ENCODE results near the gene GPR171. TPM values are rescaled to one million over a fixed set of nuclear protein-coding genes. Genes with fewer than 3 reads are reported as not detected.

Gene GPR171
- total RNA-seq, 2 experiments from 2014 or later = 84.9 to 111 TPM

GRCh38 chr3:151227266-151227806, 24.3 kb upstream of the GPR171 start:
- Mint-ChIP-seq H3K36me3 (ENCODE audit: low read depth) (peaks cover 2% of the 10 kb centered on the region), H3K27me3 (no peaks in the 10 kb centered on the region), H3K4me1 (peaks cover 58% of the 10 kb centered on the region), H3K4me3 (no peak overlapping the region), H3K9me3 (ENCODE audit: low read depth) (peaks cover 3% of the 10 kb centered on the region), H3K27ac (peak overlapping the region; percentile 59)
- POLR2A ChIA-PET = no interaction called here
- CTCF ChIA-PET = interaction anchor here (0.6 to 8.2 kb wide), 28 partner anchors 8 to 632 kb away, joined by 3 to 124 read pairs (median 6); partner anchors contain the start of genes GPR171 and P2RY14
- DNase-seq = peak; percentile 21
- peak; percentile 23 for ATAC-seq
- intact Hi-C loops (cut with DNase I, micrococcal nuclease) = loop anchor here (1.0 to 5.0 kb wide), 10 partner anchors 24 to 691 kb away; partner anchors contain the start of genes GPR171 (in 2 of the 2), GPR87 (in 1 of the 2), P2RY13 (in 1 of the 2) and P2RY14 (in 1 of the 2)

- no peak for ATAC-seq
These were observed 23.8 kb upstream of the GPR171 start for GRCh38 chr3:151226825-151227224.

GRCh38 chr3:151226088-151226563, 23.1 kb upstream of the GPR171 start:
- ChIA-PET POLR2A (interaction anchor here (0.7 to 1.0 kb wide), 3 partner anchors 21 to 25 kb away, joined by 3 to 9 read pairs (median 4); partner anchors contain the start of gene GPR171), CTCF (interaction anchor here (0.5 to 8.2 kb wide), 21 partner anchors 9 to 223 kb away, joined by 3 to 124 read pairs (median 4); partner anchors contain the start of genes GPR171 and P2RY14)

More at GRCh38 chr3:151226825-151227224, 23.8 kb upstream of the GPR171 start:
- Mint-ChIP-seq H3K4me3 (no peak overlapping the region), H3K27ac (no peak overlapping the region), H3K4me1 (peaks cover 58% of the 10 kb centered on the region), H3K9me3 (ENCODE audit: low read depth) (peaks cover 8% of the 10 kb centered on the region), H3K27me3 (no peaks in the 10 kb centered on the region), H3K36me3 (ENCODE audit: low read depth) (peaks cover 7% of the 10 kb centered on the region)
- intact Hi-C loops (cut with DNase I, micrococcal nuclease) = loop anchor here (1.0 to 5.0 kb wide), 10 partner anchors 24 to 691 kb away; partner anchors contain the start of genes GPR171 (in 2 of the 2), GPR87 (in 1 of the 2), P2RY13 (in 1 of the 2) and P2RY14 (in 1 of the 2)
- CTCF ChIA-PET = interaction anchor here (0.6 to 8.2 kb wide), 23 partner anchors 8 to 632 kb away, joined by 3 to 124 read pairs (median 7); partner anchors contain the start of genes GPR171 and P2RY14
- POLR2A ChIA-PET = no interaction called here
- DNase-seq = no peak

GRCh38 chr3:151225040-151225975, 22.3 kb upstream of the GPR171 start:
- H3K36me3 Mint-ChIP-seq (ENCODE audit: low read depth) = peaks cover 17% of the 10 kb centered on the region
- intact Hi-C loops (cut with DNase I, micrococcal nuclease) = loop anchor here in 1 of 2 experiments (5.0 kb wide), 1 partner anchor 102 kb away; the partner anchor contains the start of gene P2RY13
- H3K27ac Mint-ChIP-seq = peak overlapping the region; percentile 68
- H3K4me1 Mint-ChIP-seq = peaks cover 47% of the 10 kb centered on the region
- H3K27me3 Mint-ChIP-seq = no peaks in the 10 kb centered on the region
- no peak for DNase-seq
- ChIA-PET POLR2A (interaction anchor here (0.6 to 1.2 kb wide), 5 partner anchors 21 to 91 kb away, joined by 3 to 9 read pairs (median 4); partner anchors contain the start of genes GPR171 and GPR87), CTCF (interaction anchor here (0.6 to 8.2 kb wide), 16 partner anchors 8 to 793 kb away, joined by 3 to 124 read pairs (median 4); partner anchors contain the start of genes GPR171 and P2RY14)
- no peak for ATAC-seq
- peaks cover 16% of the 10 kb centered on the region for H3K9me3 Mint-ChIP-seq (ENCODE audit: low read depth)
- no peak overlapping the region for H3K4me3 Mint-ChIP-seq

More at GRCh38 chr3:151226088-151226563, 23.1 kb upstream of the GPR171 start:
- peaks cover 10% of the 10 kb centered on the region for H3K9me3 Mint-ChIP-seq (ENCODE audit: low read depth)
- DNase-seq (peak; percentile 32), ATAC-seq (peak; percentile 52)
- H3K4me1 Mint-ChIP-seq = peaks cover 56% of the 10 kb centered on the region
- no peak overlapping the region for H3K4me3 Mint-ChIP-seq
- intact Hi-C loops (cut with DNase I, micrococcal nuclease) = loop anchor here in 1 of 2 experiments (1.0 to 5.0 kb wide), 3 partner anchors 23 to 101 kb away; partner anchors contain the start of genes GPR171 and P2RY13
- H3K27ac Mint-ChIP-seq = peak overlapping the region; percentile 68
- H3K27me3 Mint-ChIP-seq = no peaks in the 10 kb centered on the region
- peaks cover 12% of the 10 kb centered on the region for H3K36me3 Mint-ChIP-seq (ENCODE audit: low read depth)

GRCh38 chr3:151224268-151224866, 21.4 kb upstream of the GPR171 start:
- POLR2A ChIA-PET = interaction anchor here (0.6 to 1.2 kb wide), 2 partner anchors 21 to 92 kb away, joined by 4 to 5 read pairs; partner anchors contain the start of genes GPR171 and GPR87
- Mint-ChIP-seq H3K4me1 (peaks cover 47% of the 10 kb centered on the region), H3K4me3 (no peak overlapping the region), H3K36me3 (ENCODE audit: low read depth) (peaks cover 17% of the 10 kb centered on the region), H3K9me3 (ENCODE audit: low read depth) (peaks cover 16% of the 10 kb centered on the region), H3K27me3 (no peaks in the 10 kb centered on the region), H3K27ac (peak overlapping the region; percentile 11)
- CTCF ChIA-PET = interaction anchor here (0.6 to 8.2 kb wide), 8 partner anchors 8 to 794 kb away, joined by 3 to 124 read pairs (median 4); partner anchors contain the start of gene P2RY14
- intact Hi-C loops (cut with DNase I, micrococcal nuclease) = no loop called here
- ATAC-seq (no peak), DNase-seq (no peak)

GRCh38 chr3:151219056-151219455, 16.0 kb upstream of the GPR171 start:
- ATAC-seq = peak; percentile 90
- H3K4me3 Mint-ChIP-seq = no peak overlapping the region
- POLR2A ChIA-PET = no interaction called here

GRCh38 chr3:151218136-151218535, 15.1 kb upstream of the GPR171 start:
- H3K27me3 Mint-ChIP-seq = no peaks in the 10 kb centered on the region
- peaks cover 16% of the 10 kb centered on the region for H3K9me3 Mint-ChIP-seq (ENCODE audit: low read depth)
- no peak for DNase-seq
- no peak overlapping the region for H3K27ac Mint-ChIP-seq
- POLR2A ChIA-PET = no interaction called here
- no peak for ATAC-seq
- H3K4me3 Mint-ChIP-seq = no peak overlapping the region
- peaks cover 26% of the 10 kb centered on the region for H3K4me1 Mint-ChIP-seq
- CTCF ChIA-PET = interaction anchor here (0.5 to 5.5 kb wide), 4 partner anchors 9 to 677 kb away, joined by 3 to 30 read pairs (median 14); no protein-coding TSS in a partner anchor
- intact Hi-C loops (cut with DNase I, micrococcal nuclease) = no loop called here
- peaks cover 17% of the 10 kb centered on the region for H3K36me3 Mint-ChIP-seq (ENCODE audit: low read depth)

More at GRCh38 chr3:151219056-151219455, 16.0 kb upstream of the GPR171 start:
- H3K27me3 Mint-ChIP-seq = no peaks in the 10 kb centered on the region
- no peak overlapping the region for H3K27ac Mint-ChIP-seq
- intact Hi-C loops (cut with DNase I, micrococcal nuclease) = no loop called here
- DNase-seq = no peak
- H3K9me3 Mint-ChIP-seq (ENCODE audit: low read depth) = peaks cover 16% of the 10 kb centered on the region
- CTCF ChIA-PET = interaction anchor here (0.6 to 5.5 kb wide), 6 partner anchors 8 to 604 kb away, joined by 3 to 30 read pairs (median 4); no protein-coding TSS in a partner anchor
- peaks cover 17% of the 10 kb centered on the region for H3K36me3 Mint-ChIP-seq (ENCODE audit: low read depth)
- H3K4me1 Mint-ChIP-seq = peaks cover 25% of the 10 kb centered on the region

GRCh38 chr3:151216641-151217607, 13.9 kb upstream of the GPR171 start:
- ATAC-seq = peak; percentile 55
- DNase-seq = no peak
- Mint-ChIP-seq H3K4me3 (no peak overlapping the region), H3K36me3 (ENCODE audit: low read depth) (peaks cover 11% of the 10 kb centered on the region), H3K4me1 (peaks cover 26% of the 10 kb centered on the region), H3K9me3 (ENCODE audit: low read depth) (peaks cover 9% of the 10 kb centered on the region), H3K27ac (no peak overlapping the region), H3K27me3 (no peaks in the 10 kb centered on the region)
- POLR2A ChIA-PET = interaction anchor here (0.7 kb wide), 1 partner anchor 1001 kb away, joined by 3 read pairs; no protein-coding TSS in a partner anchor
- CTCF ChIA-PET = interaction anchor here (0.6 to 5.5 kb wide), 6 partner anchors 10 to 111 kb away, joined by 3 to 30 read pairs (median 5); no protein-coding TSS in a partner anchor
- intact Hi-C loops (cut with DNase I, micrococcal nuclease) = no loop called here

GRCh38 chr3:151214459-151214858, 11.4 kb upstream of the GPR171 start:
- Mint-ChIP-seq H3K36me3 (ENCODE audit: low read depth) (no peaks in the 10 kb centered on the region), H3K4me3 (no peak overlapping the region), H3K4me1 (peaks cover 44% of the 10 kb centered on the region), H3K27ac (no peak overlapping the region), H3K27me3 (no peaks in the 10 kb centered on the region), H3K9me3 (ENCODE audit: low read depth) (no peaks in the 10 kb centered on the region)
- CTCF ChIA-PET = interaction anchor here (1.1 to 5.5 kb wide), 2 partner anchors 13 to 47 kb away, joined by 3 to 26 read pairs; no protein-coding TSS in a partner anchor
- DNase-seq = no peak
- ATAC-seq = no peak
- POLR2A ChIA-PET = no interaction called here
- intact Hi-C loops (cut with DNase I, micrococcal nuclease) = no loop called here

All from activated CD4-positive, alpha-beta T cell treated with anti-CD3 and anti-CD28 coated beads for 36 hours (primary cell).